T-helper 2 cell (primary cell): ENCODE results near the gene TPRX1.
"Not testable (repeated sequence)": the region's sequence is repeated elsewhere in the genome, so short reads cannot be mapped to it uniquely, and the experiment has no call there.

Experiments used
- DNase-seq, 5 experiments: peaks; one replicate each; pipeline versions ENCODE4 v3.0.0 to v3.0.0-alpha.2; 2012 to 2022

Gene TPRX1

DNA sequence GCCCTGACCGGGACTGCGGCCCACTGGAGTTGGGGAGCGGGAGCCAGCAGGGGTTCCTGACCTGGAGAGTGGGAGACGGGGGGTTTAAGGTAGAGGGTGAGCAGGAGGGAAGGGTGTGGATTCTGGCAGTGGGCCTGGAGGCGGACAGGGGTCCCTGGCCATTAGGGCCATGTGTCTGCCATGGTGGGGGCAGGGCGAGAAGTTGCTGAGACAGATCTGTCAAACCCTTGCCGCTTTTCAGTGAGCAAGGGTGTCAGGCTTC lies 38.1 kb downstream of the TPRX1 start:
- no peak for DNase-seq

DNA sequence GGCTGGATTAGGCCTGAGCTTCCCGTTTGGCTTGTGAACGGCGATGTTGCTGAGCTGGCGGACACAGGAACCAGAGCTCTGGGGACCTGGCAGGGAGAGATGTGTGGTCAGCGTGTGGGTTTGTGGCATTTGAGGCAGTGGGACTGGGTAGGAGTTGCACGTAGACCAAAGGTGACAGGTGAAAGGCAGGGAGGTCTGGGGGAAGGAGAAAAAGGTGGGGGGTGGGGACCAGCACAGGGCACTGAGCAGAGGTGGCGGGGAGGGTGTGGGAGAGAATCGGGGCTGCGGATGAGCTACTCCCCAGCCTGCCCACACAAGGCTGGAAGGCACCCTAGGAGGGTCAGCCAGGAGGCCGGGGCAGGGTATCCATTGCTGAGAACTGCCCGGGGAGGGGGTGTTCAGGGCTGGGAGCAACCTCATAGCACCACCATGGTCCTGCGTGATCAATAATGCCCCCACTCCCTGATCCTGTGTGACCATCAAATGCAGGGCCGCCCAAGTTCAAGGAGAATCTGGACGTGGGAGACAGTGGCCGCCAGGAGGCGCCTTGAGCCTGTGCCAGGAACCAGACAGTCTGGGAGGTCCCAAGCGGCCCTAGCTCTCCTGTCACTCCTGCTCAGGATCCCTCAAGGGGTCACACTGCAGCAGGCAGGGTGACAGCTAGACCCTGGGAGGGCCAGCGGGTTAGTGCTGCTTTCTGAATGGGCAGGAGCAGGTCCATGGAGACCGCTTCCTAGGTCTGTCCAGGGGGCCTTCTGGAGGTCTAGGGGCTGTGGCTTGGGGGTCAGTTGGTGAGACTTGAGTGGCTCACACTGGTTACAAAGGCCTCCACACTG lies 38.6 kb downstream of the TPRX1 start:
- DNase-seq = peak in 3 of 5 experiments; percentile 29 to 44 (median 31)

DNA sequence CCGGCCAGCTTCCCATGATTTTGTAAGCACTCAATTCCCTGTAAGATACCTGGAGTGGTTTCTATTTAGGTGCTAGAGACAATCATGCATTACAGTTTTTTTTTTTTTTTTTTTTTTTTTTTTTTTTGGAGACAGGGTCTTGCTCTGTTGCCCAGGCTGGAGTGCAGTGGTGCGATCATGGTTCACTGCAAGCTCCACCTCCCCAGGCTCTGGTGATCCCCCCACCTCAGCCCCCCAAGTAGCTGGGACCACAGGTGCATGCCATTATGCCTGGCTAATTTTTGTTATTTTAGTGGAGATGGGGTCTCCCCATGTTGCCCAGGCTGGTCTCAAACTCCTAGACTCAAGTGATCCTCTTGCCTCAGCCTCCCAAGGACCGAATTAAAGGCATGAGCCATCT lies 39.6 kb downstream of the TPRX1 start:
- not testable (repeated sequence) for DNase-seq

- no peak for DNase-seq
Observed at GRCh38 chr19:47762615-47763308, 41.6 kb downstream of the TPRX1 start.

DNA sequence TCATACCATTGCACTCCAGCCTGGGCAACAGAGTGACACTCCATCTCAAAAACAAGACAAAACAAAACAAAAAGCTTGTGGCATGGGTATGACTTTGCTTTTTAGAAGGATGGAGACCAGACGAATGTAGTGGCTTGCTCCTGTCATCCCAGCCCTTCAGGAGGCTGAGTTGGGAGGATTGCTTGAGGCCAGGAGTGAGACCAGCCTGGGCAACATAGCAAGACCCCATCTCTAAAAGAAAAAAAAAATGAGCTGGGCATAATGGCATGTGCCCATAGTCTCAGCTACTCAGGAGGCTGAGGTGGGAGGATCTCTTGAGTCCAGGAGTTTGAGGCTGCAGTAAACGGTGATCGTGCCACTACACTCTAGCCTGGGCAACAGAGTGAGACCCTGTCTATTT lies 42.2 kb downstream of the TPRX1 start:
- DNase-seq = no peak

DNA sequence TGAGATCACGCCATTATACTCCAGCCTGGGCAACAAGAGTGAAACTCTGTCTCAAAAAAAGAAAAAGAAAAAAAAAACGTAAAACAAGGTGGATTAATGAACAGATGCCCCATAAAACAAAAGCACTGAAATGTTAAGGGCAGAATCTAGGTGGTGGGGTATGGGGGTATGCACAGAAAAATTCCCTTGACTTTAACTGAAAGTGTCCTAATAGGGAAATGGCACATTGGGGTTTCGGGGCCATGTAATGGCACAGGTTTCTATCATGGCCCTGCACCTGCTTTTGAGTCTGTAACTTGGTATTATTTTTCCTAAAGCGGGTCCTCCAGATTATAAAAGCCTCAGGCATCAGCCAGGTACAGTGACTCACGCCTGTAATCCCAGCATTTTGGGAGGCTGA lies 42.8 kb downstream of the TPRX1 start:
- no peak for DNase-seq

DNA sequence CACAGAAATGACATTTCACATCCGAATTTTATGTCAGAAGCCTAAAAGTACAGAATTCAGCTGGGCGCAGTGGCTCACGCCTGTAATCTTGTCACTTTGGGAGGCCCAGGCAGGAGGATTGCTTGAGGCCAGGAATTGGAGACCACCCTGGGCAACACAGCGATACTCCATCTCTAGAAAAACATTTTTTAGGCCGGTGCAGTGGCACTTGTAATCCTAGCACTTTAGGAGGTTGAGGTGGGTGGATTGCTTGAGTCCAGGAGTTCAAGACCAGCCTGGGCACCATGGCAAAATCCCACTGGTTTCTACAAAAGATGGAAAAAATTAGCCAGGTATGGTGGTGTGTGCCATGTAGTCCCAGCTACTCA lies 43.7 kb downstream of the TPRX1 start:
- DNase-seq = no peak

DNA sequence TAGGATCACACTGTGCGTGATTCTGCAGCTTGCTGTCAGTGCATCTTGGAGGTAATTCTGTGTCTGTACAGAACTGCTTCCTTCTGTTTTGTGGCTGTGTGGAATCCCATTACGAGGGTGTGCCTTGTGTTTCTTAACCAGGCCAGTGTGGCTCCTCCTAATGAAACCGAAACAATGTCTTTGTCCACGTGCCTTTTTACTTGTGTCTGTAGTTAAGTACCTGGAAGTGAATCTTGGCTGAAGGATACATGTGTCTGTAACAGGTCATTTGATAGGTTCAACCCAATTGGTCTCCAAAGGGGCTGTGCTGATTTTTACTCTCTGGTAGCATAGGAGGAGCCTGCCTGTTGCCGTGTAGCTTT lies 45.9 kb downstream of the TPRX1 start:
- DNase-seq = no peak

- no peak for DNase-seq
Observed at GRCh38 chr19:47757617-47758442, 46.5 kb downstream of the TPRX1 start.

GRCh38 chr19:47756953-47757608 lies 47.3 kb downstream of the TPRX1 start:
- DNase-seq = no peak

DNA sequence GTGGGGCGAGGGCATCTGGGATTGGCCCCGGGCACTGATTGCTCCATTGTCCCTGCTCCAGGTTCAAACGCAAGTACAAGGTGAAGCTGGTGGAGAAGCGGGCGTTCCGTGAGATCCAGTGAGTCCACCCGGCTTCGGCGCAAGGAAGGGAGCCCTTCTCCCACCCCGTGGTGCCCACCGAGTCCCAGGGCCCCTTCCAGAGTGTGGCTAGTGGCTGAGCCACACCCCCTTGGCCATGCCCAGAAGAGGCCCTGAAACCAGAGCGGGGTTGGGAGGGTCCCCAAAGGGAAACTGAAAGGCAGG lies 47.8 kb downstream of the TPRX1 start:
- no peak for DNase-seq

GRCh38 chr19:47755762-47756626 lies 48.4 kb downstream of the TPRX1 start:
- no peak for DNase-seq

GRCh38 chr19:47755065-47755761 lies 49.1 kb downstream of the TPRX1 start:
- no peak for DNase-seq

- DNase-seq = no peak
Observed at GRCh38 chr19:47754206-47755064, 49.9 kb downstream of the TPRX1 start.

DNA sequence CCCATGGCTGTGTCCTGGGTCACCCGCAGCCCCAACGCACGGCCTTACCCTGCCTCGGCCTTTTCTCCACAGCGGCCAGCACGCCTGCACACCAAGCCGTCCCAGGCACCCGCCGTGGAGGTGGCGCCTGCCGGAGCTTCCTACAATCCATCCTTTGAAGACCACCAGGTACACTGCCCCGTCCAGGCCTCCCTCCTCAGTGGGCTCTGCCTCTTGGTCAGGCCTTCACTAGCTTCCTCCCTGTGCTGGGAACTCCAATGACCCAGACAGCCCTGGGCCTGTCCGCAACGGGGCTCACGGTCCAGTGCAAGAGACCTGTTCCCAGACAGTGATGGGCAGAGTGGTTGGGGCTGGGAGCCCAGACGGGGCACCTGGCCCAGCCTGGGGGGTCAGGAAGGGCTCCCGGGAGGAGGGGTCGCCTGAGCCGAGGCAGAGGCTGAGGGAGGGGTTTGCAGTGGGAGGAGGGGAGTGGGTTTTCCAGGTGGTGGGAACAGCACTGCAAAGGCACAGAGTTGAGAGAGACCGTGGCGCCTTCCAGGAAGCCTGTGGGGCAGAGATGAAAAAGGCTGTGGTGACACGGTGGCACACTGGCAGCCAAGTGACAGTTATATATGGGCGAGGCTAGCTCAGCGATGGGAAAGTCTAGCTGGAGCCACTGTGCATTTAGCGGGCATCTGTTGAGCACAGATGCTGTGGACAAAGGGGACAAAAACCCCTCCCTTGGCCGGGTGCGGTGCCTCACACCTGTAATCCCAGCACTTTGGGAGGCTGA lies 51.7 kb downstream of the TPRX1 start:
- peak in 1 of 5 experiments; percentile 41 for DNase-seq
